Psoas muscle (tissue), 8 donors: ENCODE results near the gene ARFRP1. TPM values are rescaled to one million over a fixed set of nuclear protein-coding genes. Genes with fewer than 3 reads are reported as not detected.

Experiments used
- ATAC-seq, 4 donors: fragments of 200-7000 bp; cut with Tn5 transposase; one replicate each; pipeline ENCODE4 v1.9.1; 2020; ENCODE audit warnings: moderate library complexity in 3 of 4, mild to moderate bottlenecking in 2 of 4
- DNase-seq, 2 donors: peaks; one replicate each; pipeline ENCODE4 v3.0.0-alpha.2; 2020
- H3K27ac ChIP-seq: fragments of 200-600 bp; one replicate; pipeline ENCODE4 v1.8.0; 2022
- H3K27me3 ChIP-seq, 3 donors: fragments of 200-600 bp in 1 of 3; one replicate each; pipeline versions ENCODE4 v1.6.1 to v1.8.0; 2013 to 2022; ENCODE audit warnings: low read length in 2 of 3, mild to moderate bottlenecking in 2 of 3, moderate library complexity in 1 of 3; ENCODE audit not compliant: insufficient read depth in 3 of 3
- H3K36me3 ChIP-seq, 2 donors: fragments of 200-600 bp in 1 of 2; one replicate each; pipeline versions ENCODE4 v1.6.1 to v1.8.0; 2013 to 2022; ENCODE audit warnings: low read depth in 1 of 2, mild to moderate bottlenecking in 1 of 2, moderate library complexity in 1 of 2; ENCODE audit not compliant: insufficient read depth in 1 of 2
- H3K4me1 ChIP-seq: fragments of 200-600 bp; one replicate; pipeline ENCODE4 v1.8.0; 2022
- H3K4me3 ChIP-seq: fragments of 200-600 bp; one replicate; pipeline ENCODE4 v1.8.0; 2022; ENCODE audit warnings: mild to moderate bottlenecking
- H3K9me3 ChIP-seq: fragments of 200-600 bp; one replicate; pipeline ENCODE4 v1.8.0; 2022
- WGBS, 3 donors: extraction: QIAGEN DNeasy Blood & Tissue Kit; methylation state at CpG; one replicate each; pipeline versions ENCODE4 v1.1.6 to v1.1.7; 2013; 5-methylcytosine and 5-hydroxymethylcytosine counted together
- intact Hi-C, 2 donors: fragments of 100-400 bp; cut with DNase I; formaldehyde crosslinking; loops; one replicate each; pipeline versions ENCODE4 v1.11.0 to v1.14.2; 2022
- polyA plus RNA-seq, 3 donors: library from polyadenylated mRNA; stranded (reverse); fragments of 200-250 nt; gene quantifications; one replicate each; pipeline ENCODE4 v1.2.3, GENCODE V29; 2013
- total RNA-seq, 4 donors: library from RNA; stranded (reverse); fragmentation: NEBNext Ultra II Directional in 2 of 4; extraction: Animal tissue kit (Norgen Biotek cat#: 25700) in 2 of 4; gene quantifications; one replicate each; pipeline versions ENCODE4 v1.2.1 to v1.2.4, GENCODE V29; 2021 to 2023
- TF ChIP-seq, protein P1 (sequence below): fragments of 200-600 bp; IDR thresholded peaks from one replicate; pipeline ENCODE4 v1.8.0; 2022; ENCODE audit warnings: antibody characterized with exemption
- donor health status: healthy with polysubstance abuse.
- donor health status: DM: no; HTN: no; CAD: no; lungs with moderate emphysema.
- donor health status: Bipolar disorder and iron deficiency.
- donor health status: healthy.
- donor health status: DM: yes; HTN: yes; CAD: no.
- donor health status: DM: no; HTN: no; CAD: no.
- donor health status: DM: no; HTN: no; CAD: no.
- donor health status: DM: yes; HTN: yes; CAD: no.

Gene ARFRP1
- total and polyA plus RNA-seq, 7 donors, result 22.9 to 74.0 (median 32.5) TPM

DNA sequence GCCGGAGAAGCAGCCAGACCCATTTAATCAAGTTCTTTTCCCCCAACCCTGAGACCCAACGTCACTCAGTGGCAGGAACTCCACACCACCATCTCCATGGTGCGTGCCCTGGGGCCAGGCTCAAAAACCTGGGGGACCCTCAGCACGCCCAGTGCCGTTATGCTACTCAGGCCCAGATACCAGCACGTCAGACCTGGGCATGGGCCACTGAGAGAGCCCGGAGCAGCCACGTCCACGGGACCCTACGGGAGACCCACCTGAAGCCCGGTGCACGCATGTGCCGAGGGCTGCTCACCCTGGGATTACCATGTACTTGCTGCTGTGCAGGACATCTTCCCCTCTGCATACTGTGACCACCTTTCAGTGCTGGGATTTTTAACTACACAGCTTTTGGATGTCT is 45.6 kb upstream of the ARFRP1 start:
- DNase-seq (peak in 1 of 2 donors; percentile 26), ATAC-seq (peak in 1 of 4 donors; percentile 23)
- H3K4me1 ChIP-seq, result no peaks in the 10 kb centered on the region
- H3K27ac ChIP-seq, result no peak overlapping the region
- H3K4me3 ChIP-seq, result no peak overlapping the region
- TF ChIP-seq, protein P1, sequence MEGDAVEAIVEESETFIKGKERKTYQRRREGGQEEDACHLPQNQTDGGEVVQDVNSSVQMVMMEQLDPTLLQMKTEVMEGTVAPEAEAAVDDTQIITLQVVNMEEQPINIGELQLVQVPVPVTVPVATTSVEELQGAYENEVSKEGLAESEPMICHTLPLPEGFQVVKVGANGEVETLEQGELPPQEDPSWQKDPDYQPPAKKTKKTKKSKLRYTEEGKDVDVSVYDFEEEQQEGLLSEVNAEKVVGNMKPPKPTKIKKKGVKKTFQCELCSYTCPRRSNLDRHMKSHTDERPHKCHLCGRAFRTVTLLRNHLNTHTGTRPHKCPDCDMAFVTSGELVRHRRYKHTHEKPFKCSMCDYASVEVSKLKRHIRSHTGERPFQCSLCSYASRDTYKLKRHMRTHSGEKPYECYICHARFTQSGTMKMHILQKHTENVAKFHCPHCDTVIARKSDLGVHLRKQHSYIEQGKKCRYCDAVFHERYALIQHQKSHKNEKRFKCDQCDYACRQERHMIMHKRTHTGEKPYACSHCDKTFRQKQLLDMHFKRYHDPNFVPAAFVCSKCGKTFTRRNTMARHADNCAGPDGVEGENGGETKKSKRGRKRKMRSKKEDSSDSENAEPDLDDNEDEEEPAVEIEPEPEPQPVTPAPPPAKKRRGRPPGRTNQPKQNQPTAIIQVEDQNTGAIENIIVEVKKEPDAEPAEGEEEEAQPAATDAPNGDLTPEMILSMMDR, result no peak
- no peaks in the 10 kb centered on the region for H3K36me3 ChIP-seq
- intact Hi-C loops, result no loop called here
- WGBS, 3 donors, result 90 to 92% (median 91%) methylated on average over 13 of the region's 13 CpGs
- no peaks in the 10 kb centered on the region for H3K9me3 ChIP-seq
- H3K27me3 ChIP-seq, result no peaks in the 10 kb centered on the region

DNA sequence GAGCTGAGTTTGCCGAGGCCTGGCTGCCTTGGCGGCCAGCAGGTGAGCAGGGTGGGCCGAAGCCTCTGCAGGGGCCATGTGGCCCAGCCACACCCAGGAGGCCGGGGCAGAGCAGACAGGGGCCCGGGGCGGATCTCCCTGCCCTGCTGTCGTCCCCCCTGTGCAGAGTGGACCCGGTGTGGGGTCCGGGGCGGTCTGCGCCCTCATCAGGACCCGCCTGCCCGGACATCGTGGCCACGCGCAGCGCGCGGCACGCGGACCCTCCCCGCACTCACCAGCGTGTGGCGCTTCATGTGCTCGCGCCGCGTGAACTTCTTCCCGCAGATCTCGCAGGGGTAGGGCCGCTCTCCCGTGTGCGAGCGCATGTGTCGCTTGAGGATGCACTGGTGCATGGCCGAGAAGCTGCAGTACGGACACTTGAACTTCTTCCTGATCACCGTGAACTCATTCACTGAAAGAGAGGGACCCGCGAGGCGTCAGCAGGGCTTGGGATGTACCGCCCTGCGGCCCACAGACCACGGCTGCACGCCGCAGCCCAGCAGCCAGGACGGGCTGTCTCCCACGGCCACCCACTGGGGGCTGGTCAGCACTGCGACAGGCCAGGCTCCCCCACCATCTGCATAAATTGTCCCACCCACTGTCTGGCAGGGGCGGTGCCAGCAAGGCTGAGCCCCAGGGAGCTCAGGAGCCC is 44.8 kb upstream of the ARFRP1 start:
- no peaks in the 10 kb centered on the region for H3K27me3 ChIP-seq
- DNase-seq, result peak in 1 of 2 donors; percentile 46
- H3K4me1 ChIP-seq, result no peaks in the 10 kb centered on the region
- no peaks in the 10 kb centered on the region for H3K9me3 ChIP-seq
- H3K36me3 ChIP-seq, result no peaks in the 10 kb centered on the region
- 90 to 93% (median 92%) methylated on average over 49 to 50 of the region's 50 CpGs for WGBS, 3 donors
- no peak for ATAC-seq
- no peak overlapping the region for H3K27ac ChIP-seq
- TF ChIP-seq, protein P1, result no peak
- H3K4me3 ChIP-seq, result no peak overlapping the region
- intact Hi-C loops, result no loop called here

DNA sequence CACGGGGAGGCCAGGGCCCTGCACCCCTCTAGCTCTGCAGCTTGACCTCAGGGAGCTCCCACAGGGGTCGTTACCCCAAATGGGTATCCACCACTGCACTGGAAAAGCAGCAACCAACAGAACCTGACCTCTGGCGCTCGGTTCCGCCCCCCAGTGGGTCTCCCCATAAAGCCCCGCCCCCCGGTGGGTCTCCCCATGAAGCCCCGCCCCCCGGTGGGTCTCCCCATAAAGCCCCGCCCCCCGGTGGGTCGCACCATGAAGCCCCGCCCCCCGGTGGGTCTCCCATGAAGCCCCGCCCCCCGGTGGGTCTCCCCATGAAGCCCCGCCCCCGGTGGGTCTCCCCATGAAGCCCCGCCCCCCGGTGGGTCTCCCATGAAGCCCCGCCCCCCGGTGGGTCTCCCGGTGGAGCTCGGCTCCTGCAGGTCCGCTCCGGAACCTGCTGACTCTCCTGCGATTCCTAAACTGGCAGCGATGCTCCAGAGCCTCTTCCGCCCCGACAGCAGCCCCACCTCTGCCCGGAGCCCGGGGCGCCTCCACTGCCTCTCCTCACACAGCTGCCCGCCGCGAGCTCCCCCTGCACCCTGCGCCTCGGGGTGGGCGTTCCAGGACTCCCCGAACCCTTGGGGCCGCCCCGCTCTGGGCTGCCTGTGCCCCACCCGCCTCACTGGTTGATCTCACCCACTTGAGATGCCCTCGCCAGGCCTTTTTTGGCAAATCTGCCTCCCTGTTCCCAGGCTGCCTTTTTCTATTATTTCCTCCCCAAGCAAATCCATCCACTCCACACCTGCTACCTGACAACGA is 43.9 kb upstream of the ARFRP1 start:
- TF ChIP-seq, protein P1, result no peak
- Histone ChIP-seq H3K36me3 (no peaks in the 10 kb centered on the region), H3K9me3 (no peaks in the 10 kb centered on the region), H3K4me1 (no peaks in the 10 kb centered on the region), H3K27ac (no peak overlapping the region), H3K27me3 (no peaks in the 10 kb centered on the region), H3K4me3 (no peak overlapping the region)
- intact Hi-C loops, result no loop called here
- WGBS, 3 donors, result 73 to 93% (median 92%) methylated on average over 23 to 42 of the region's 45 CpGs
- peak in 1 of 2 donors; percentile 40 for DNase-seq
- no peak for ATAC-seq

DNA sequence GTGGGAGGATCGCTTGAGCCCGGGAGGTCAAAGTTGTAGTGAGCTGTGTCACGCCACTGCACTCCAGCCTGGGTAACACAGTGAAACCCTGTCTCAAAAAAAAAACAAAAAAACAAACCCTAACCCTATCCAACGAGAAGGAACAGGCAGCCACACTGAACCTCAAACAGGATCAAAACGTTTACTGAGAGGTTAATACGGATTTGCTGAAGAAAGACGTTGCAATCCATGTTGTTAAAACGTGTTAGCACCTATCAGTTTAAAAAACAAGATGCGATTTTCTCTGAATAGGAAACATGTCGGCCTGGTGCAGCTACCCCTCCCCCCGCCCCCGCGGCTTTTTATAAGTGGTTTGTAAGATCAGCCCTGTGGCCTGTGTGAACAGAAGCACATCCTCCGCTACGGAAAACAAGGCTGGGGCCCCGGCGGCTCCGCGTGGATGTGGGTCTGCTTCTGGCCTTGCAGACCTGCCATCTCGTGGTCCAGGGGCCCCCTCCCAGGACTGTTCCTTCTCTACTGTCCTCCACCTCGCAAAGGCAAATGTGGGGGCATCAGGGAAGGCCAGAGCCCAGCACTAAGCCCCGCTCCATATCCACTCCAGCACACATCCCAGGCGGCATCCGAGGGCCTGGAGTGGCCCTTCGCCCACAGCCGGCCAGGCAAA is 43.2 kb upstream of the ARFRP1 start:
- Histone ChIP-seq H3K4me1 (no peaks in the 10 kb centered on the region), H3K4me3 (no peak overlapping the region), H3K27ac (no peak overlapping the region), H3K27me3 (no peaks in the 10 kb centered on the region), H3K9me3 (no peaks in the 10 kb centered on the region), H3K36me3 (peaks cover 0 to 3% of the 10 kb centered on the region in 2 donors)
- TF ChIP-seq, protein P1, result no peak
- intact Hi-C loops, result no loop called here
- WGBS, 3 donors, result 81 to 83% (median 82%) methylated on average over 26 of the region's 26 CpGs
- no peak for ATAC-seq
- no peak for DNase-seq
